ENCODE data around the gene METTL25B. TPM values are rescaled to one million over a fixed set of nuclear protein-coding genes. Genes with fewer than 3 reads are reported as not detected.

Gene METTL25B
- total and polyA plus RNA-seq, 2 donors (not counting 3 experiments of a cell fraction or from before 2014, with no cell fraction given) = 12.8 to 15.0 TPM

DNA sequence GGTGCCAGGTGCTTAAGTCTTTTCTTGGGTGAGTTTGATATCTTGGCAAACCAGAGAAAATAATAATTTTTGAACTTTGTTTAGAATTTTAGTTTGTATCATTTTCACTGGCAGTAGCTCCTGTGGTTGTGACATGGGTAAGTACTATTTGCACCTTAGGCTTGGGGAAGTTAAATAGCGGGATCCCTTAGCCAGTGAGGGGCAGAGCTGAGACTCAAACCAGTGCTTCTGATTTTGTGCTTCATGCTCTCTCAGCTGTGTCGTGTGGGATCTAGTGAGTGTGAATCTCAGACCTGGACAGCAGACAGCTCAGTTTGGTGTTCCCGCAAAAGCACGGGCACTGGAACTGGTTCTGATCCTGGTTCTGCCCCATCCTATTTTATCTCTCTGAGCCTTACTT is 48.7 kb downstream of the METTL25B start:
- Histone ChIP-seq H3K9me1 (replicated peaks; ENCODE audit: control insufficient read depth, extremely low read depth, insufficient read depth, low read length) (no peaks in the 10 kb centered on the region), H3K9me3 (replicated peaks; ENCODE audit: control insufficient read depth, insufficient read depth, low read length) (no peaks in the 10 kb centered on the region), H3K4me1 (ENCODE audit: control insufficient read depth, extremely low read depth, insufficient read depth, low read length) (peaks cover 11% of the 10 kb centered on the region), H4K20me1 (replicated peaks; ENCODE audit: control insufficient read depth, extremely low read depth, insufficient read depth, low read length) (peaks cover 4% of the 10 kb centered on the region), H2AFZ (ENCODE audit: low read depth, low read length) (no peak overlapping the region), H3K4me3 (replicated peaks in 1 of 3; ENCODE audit: insufficient read depth in 1 of 3, low read depth in 1 of 3, low read length in 3 of 3) (no peak overlapping the region), H3K27ac (ENCODE audit: insufficient read depth, low read depth, low read length) (no peak overlapping the region), H3K9ac (replicated peaks; ENCODE audit: extremely low read depth, insufficient read depth, low read length) (no peak overlapping the region), H3K79me2 (ENCODE audit: control insufficient read depth, insufficient read depth, low read length) (peaks cover 85% of the 10 kb centered on the region), H3K36me3 (ENCODE audit: control insufficient read depth in 2 of 2, extremely low read depth in 1 of 2, insufficient read depth in 2 of 2, low read length in 2 of 2) (peaks cover 2% of the 10 kb centered on the region in 2 experiments), H3K27me3 (ENCODE audit: control insufficient read depth in 2 of 2, insufficient read depth in 2 of 2, low read length in 2 of 2) (no peaks in the 10 kb centered on the region), H3K4me2 (ENCODE audit: insufficient read depth, low read length) (no peak overlapping the region)
- FAIRE-seq (no peak), DNase-seq (ENCODE audit: low read depth, low spot score) (no peak)
- ChIA-PET POLR2A (no interaction called here), CTCF (interaction anchor here (1.2 to 1.6 kb wide), 3 partner anchors 10 to 83 kb away, joined by 4 to 8 read pairs (median 5); partner anchors contain the start of genes NTRK1 and PRCC)
- dilution Hi-C loops (cut with MboI; ENCODE audit: extremely low pct_ligation_motif_present, low sequenced_read_pairs) (no loop called here), intact Hi-C loops (cut with micrococcal nuclease) (no loop called here)
- no peak for TF ChIP-seq CTCF (IDR thresholded peaks at IDR 0.05; ENCODE audit: extremely low read depth in 1 of 2, insufficient read depth in 1 of 2, low read depth in 1 of 2, low read length in 2 of 2)
- no peak for TF ChIP-seq MYC (IDR thresholded peaks at IDR 0.05; ENCODE audit: low read depth, low read length)
- BruUV-seq (replicated peaks) = no TSS peak

DNA sequence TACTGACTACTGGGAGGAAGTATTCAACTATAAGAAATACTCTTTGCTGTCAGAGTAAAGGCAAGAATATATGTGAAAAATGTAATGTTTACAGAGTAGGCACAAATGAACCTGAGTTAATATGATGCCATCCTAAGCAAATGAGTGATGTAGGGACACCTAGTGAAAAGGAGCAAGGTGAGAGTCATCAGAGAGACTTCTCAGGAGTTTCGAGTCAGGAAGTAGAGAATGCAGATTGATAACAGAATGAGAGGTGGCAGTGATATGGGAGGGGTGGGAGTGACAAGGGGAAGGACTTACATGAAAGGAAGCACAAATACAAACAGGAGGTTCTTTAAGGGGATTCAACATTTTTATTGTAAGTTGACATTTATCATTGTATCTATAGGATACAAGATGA is 49.3 kb downstream of the METTL25B start:
- ChIA-PET CTCF (interaction anchor here (1.2 to 1.6 kb wide), 3 partner anchors 11 to 83 kb away, joined by 4 to 8 read pairs (median 5); partner anchors contain the start of genes NTRK1 and PRCC), POLR2A (no interaction called here)
- no peaks in the 10 kb centered on the region for H3K9me1 ChIP-seq (replicated peaks; ENCODE audit: control insufficient read depth, extremely low read depth, insufficient read depth, low read length)
- no peak for DNase-seq (ENCODE audit: low read depth, low spot score)
- H3K9me3 ChIP-seq (replicated peaks; ENCODE audit: control insufficient read depth, insufficient read depth, low read length) = no peaks in the 10 kb centered on the region
- no peak overlapping the region for H3K4me3 ChIP-seq (replicated peaks in 1 of 3; ENCODE audit: insufficient read depth in 1 of 3, low read depth in 1 of 3, low read length in 3 of 3)
- H3K4me2 ChIP-seq (ENCODE audit: insufficient read depth, low read length) = no peak overlapping the region
- H3K27me3 ChIP-seq (ENCODE audit: control insufficient read depth in 2 of 2, insufficient read depth in 2 of 2, low read length in 2 of 2) = no peaks in the 10 kb centered on the region
- H3K36me3 ChIP-seq (ENCODE audit: control insufficient read depth in 2 of 2, extremely low read depth in 1 of 2, insufficient read depth in 2 of 2, low read length in 2 of 2) = peaks cover 2 to 3% of the 10 kb centered on the region in 2 experiments
- intact Hi-C loops (cut with micrococcal nuclease) (no loop called here), dilution Hi-C loops (cut with MboI; ENCODE audit: extremely low pct_ligation_motif_present, low sequenced_read_pairs) (no loop called here)
- no peak for FAIRE-seq
- peaks cover 11% of the 10 kb centered on the region for H3K4me1 ChIP-seq (ENCODE audit: control insufficient read depth, extremely low read depth, insufficient read depth, low read length)
- no peak for TF ChIP-seq MYC (IDR thresholded peaks at IDR 0.05; ENCODE audit: low read depth, low read length)
- no peak for TF ChIP-seq EZH2 (IDR thresholded peaks at IDR 0.05; ENCODE audit: borderline replicate concordance, low read depth, low read length, severe bottlenecking)
- H4K20me1 ChIP-seq (replicated peaks; ENCODE audit: control insufficient read depth, extremely low read depth, insufficient read depth, low read length) = peaks cover 2% of the 10 kb centered on the region
- no peak overlapping the region for H2AFZ ChIP-seq (ENCODE audit: low read depth, low read length)
- BruUV-seq (replicated peaks) = no TSS peak
- no peak overlapping the region for H3K9ac ChIP-seq (replicated peaks; ENCODE audit: extremely low read depth, insufficient read depth, low read length)
- peaks cover 85% of the 10 kb centered on the region for H3K79me2 ChIP-seq (ENCODE audit: control insufficient read depth, insufficient read depth, low read length)
- H3K27ac ChIP-seq (ENCODE audit: insufficient read depth, low read depth, low read length) = no peak overlapping the region

Measured in endothelial cell of umbilical vein (primary cell).